GM12878 (cell line): Measurements from ENCODE around the gene IGLON5. TPM values are rescaled to one million over a fixed set of nuclear protein-coding genes. Genes with fewer than 3 reads are reported as not detected.

Experiments
- ATAC-seq: fragments of 200-7000 bp; cut with Tn5 transposase; 3 replicates; pipeline ENCODE4 v1.9.1; 2020; ENCODE audit warnings: mild to moderate bottlenecking, moderate library complexity
- BruUV-seq: library from RNA; stranded (reverse); fragments of 400-500 nt; replicated peaks from 2 replicates; lab custom pipeline; 2021; lab: Mats Ljungman, UMichigan
- CTCF ChIA-PET: fragments of 300-600 bp; sonication (Branson Sonifier 250); formaldehyde crosslinking; extraction: SDS; loops from one replicate; lab custom pipeline; 2021; ENCODE audit warnings: inconsistent platforms; lab: Yijun Ruan, JAX
- POLR2A ChIA-PET: fragments of 350-600 bp; formaldehyde crosslinking; extraction: SDS; loops from one replicate; lab custom pipeline; 2021; ENCODE audit warnings: inconsistent platforms; lab: Charles Lee
- RAD21 ChIA-PET: fragments of 300-600 bp; sonication (Branson Sonifier 250); formaldehyde crosslinking; loops from one replicate; lab custom pipeline; 2023; ENCODE audit warnings: antibody characterized with exemption; ENCODE audit not compliant: unreplicated experiment; lab: Charles Lee
- SMC1A ChIA-PET: fragments of 300-600 bp; sonication (Branson Sonifier 250); formaldehyde crosslinking; loops from one replicate; lab custom pipeline; 2023; ENCODE audit not compliant: unreplicated experiment, uncharacterized antibody; lab: Charles Lee
- DNase-seq: peaks from one replicate; pipeline ENCODE4 v3.0.0-alpha.2; 2011; ENCODE audit warnings: low read depth, low spot score
- FAIRE-seq: peaks from 3 replicates; lab custom pipeline; 2011; peaks lifted over from hg19 to GRCh38; lab: Jason Lieb, UNC
- H2AFZ ChIP-seq: 2 replicates; pipeline ENCODE4 v1.6.0; 2011; ENCODE audit warnings: low read depth, low read length, control low read depth; ENCODE audit not compliant: control insufficient read depth
- H3K27ac ChIP-seq: 2 replicates; pipeline ENCODE4 v1.5.1; 2011; ENCODE audit warnings: control low read depth; ENCODE audit not compliant: control insufficient read depth, insufficient read depth
- H3K27me3 ChIP-seq, 2 experiments: replicated peaks in 1 of 2; 2 replicates each; pipeline versions ENCODE4 v1.6.0 to v1.6.1; 2011; ENCODE audit warnings: low read length in 1 of 2; ENCODE audit not compliant: control insufficient read depth in 2 of 2, insufficient read depth in 2 of 2
- H3K36me3 ChIP-seq, 2 experiments: 2 replicates each; pipeline ENCODE4 v1.5.1; 2011; ENCODE audit warnings: low read length in 1 of 2; ENCODE audit not compliant: control insufficient read depth in 2 of 2, insufficient read depth in 2 of 2
- H3K4me1 ChIP-seq: 2 replicates; pipeline ENCODE4 v1.6.1; 2011; ENCODE audit warnings: mild to moderate bottlenecking, low read length, moderate library complexity, mixed read lengths; ENCODE audit not compliant: control insufficient read depth, insufficient read depth
- H3K4me2 ChIP-seq: 2 replicates; pipeline ENCODE4 v1.6.0; 2011; ENCODE audit warnings: control low read depth; ENCODE audit not compliant: control insufficient read depth, insufficient read depth
- H3K4me3 ChIP-seq: fragments of 200-600 bp; sonication (generic); 2 replicates; pipeline ENCODE4 v1.5.1; 2016
- H3K79me2 ChIP-seq: 2 replicates; pipeline ENCODE4 v1.6.0; 2011; ENCODE audit warnings: low read length; ENCODE audit not compliant: control insufficient read depth, insufficient read depth
- H3K9ac ChIP-seq: 2 replicates; pipeline ENCODE4 v1.8.0; 2011; ENCODE audit warnings: low read length, control low read depth, mixed read lengths; ENCODE audit not compliant: control insufficient read depth, insufficient read depth
- H3K9me3 ChIP-seq: replicated peaks from 3 replicates; pipeline ENCODE4 v1.5.1; 2011; ENCODE audit warnings: mild to moderate bottlenecking, low read length; ENCODE audit not compliant: control insufficient read depth, insufficient read depth
- H4K20me1 ChIP-seq: 2 replicates; pipeline ENCODE4 v1.6.0; 2011; ENCODE audit not compliant: control insufficient read depth, insufficient read depth
- CHD2 ChIP-seq: IDR thresholded peaks from 2 replicates; pipeline ENCODE4 v1.6.1; 2011; ENCODE audit warnings: low read depth, low read length, improper control_type of control experiment, borderline replicate concordance
- HSF1 ChIP-seq: fragments of 150-350 bp; IDR thresholded peaks from 2 replicates; pipeline ENCODE4 v1.6.1; 2014; ENCODE audit warnings: mild to moderate bottlenecking, low read depth, low read length
- IRF3 ChIP-seq: fragments of 450-650 bp; IDR thresholded peaks from 2 replicates; pipeline ENCODE4 v1.6.1; 2014; ENCODE audit warnings: mild to moderate bottlenecking
- IRF5 ChIP-seq: fragments of 450-650 bp; IDR thresholded peaks from 2 replicates; pipeline ENCODE4 v1.6.1; 2017; ENCODE audit warnings: borderline replicate concordance
- MEF2B ChIP-seq: fragments of 450-650 bp; IDR thresholded peaks from 2 replicates; pipeline ENCODE4 v1.6.1; 2018; ENCODE audit warnings: mild to moderate bottlenecking, moderate library complexity; ENCODE audit not compliant: partially characterized antibody, poor library complexity, severe bottlenecking
- POU2F2 ChIP-seq: IDR thresholded peaks from 3 replicates; pipeline ENCODE4 v1.6.1; 2011; ENCODE audit warnings: low read depth, mild to moderate bottlenecking, low read length, borderline replicate concordance
- SRF ChIP-seq, 2 experiments: IDR thresholded peaks; 2 replicates each; pipeline ENCODE4 v1.6.1; 2011; ENCODE audit warnings: low read depth in 2 of 2, low read length in 2 of 2, mild to moderate bottlenecking in 1 of 2, moderate library complexity in 1 of 2
- TAF1 ChIP-seq: IDR thresholded peaks from 2 replicates; pipeline ENCODE4 v1.6.1; 2011; ENCODE audit warnings: mild to moderate bottlenecking, low read depth, low read length, borderline replicate concordance
- ZBTB4 ChIP-seq: fragments of 450-650 bp; formaldehyde crosslinking; IDR thresholded peaks from 2 replicates; pipeline ENCODE4 v1.4.0; 2022; ENCODE audit warnings: mild to moderate bottlenecking, moderate library complexity
- ZZZ3 ChIP-seq: IDR thresholded peaks from 2 replicates; pipeline ENCODE4 v1.6.1; 2011; ENCODE audit warnings: low read depth; ENCODE audit not compliant: control insufficient read depth, insufficient read length
- WGBS: methylation state at CpG from one replicate; pipeline ENCODE4 v1.1.6; 2016; ENCODE audit warnings: low lambda C conversion rate; ENCODE audit not compliant: insufficient replicate concordance, insufficient coverage; ENCODE audit errors: missing lambda C conversion rate; 5-methylcytosine and 5-hydroxymethylcytosine counted together
- in situ Hi-C: fragments of 300-500 bp; cut with MboI; formaldehyde crosslinking; loops from 9 replicates; pipeline ENCODE4 v1.14.3; 2018; ENCODE audit warnings: mixed read lengths
- intact Hi-C: fragments of 100-400 bp; cut with micrococcal nuclease; formaldehyde crosslinking; loops from one replicate; pipeline ENCODE4 v1.14.2; 2022; ENCODE audit not compliant: unreplicated experiment
- polyA plus RNA-seq, 11 experiments: library from polyadenylated mRNA; depleted of rRNA in 4 of 11; unstranded in 6 of 11; stranded (reverse) in 5 of 11; fragments of >200 nt; fragmentation: Nextera tagmentation in 4 of 11; fragmentation: Illumina TruSeq in 1 of 11; extraction: Ambion mirVana in 4 of 11; extraction: Trizol in 1 of 11; gene quantifications; 1 replicate in 1 of 11; 2 replicates in 10 of 11; pipeline versions ENCODE4 v1.2.1 to v1.2.3, GENCODE V29; 2011 to 2016; ENCODE audit warnings: inconsistent platforms in 2 of 11, missing spikeins in 2 of 11, low read depth in 1 of 11
- total RNA-seq, 4 experiments: library from RNA; depleted of rRNA in 3 of 4; stranded (reverse); fragments of >200 nt in 3 of 4; fragmentation: Illumina TruSeq in 1 of 4; extraction: Trizol in 1 of 4; gene quantifications; 2 replicates each; pipeline versions ENCODE4 v1.2.1 to v1.2.3, GENCODE V29; 2013 to 2021
- TF ChIP-seq, protein P1 (sequence below): IDR thresholded peaks from 2 replicates; pipeline ENCODE4 v1.6.1; 2011; ENCODE audit warnings: borderline replicate concordance, low read depth, mild to moderate bottlenecking, moderate library complexity, mixed read lengths, low read length; ENCODE audit not compliant: insufficient read depth; ENCODE audit errors: extremely low read length
- TF ChIP-seq, protein P2 (sequence below): fragments of 450-650 bp; IDR thresholded peaks from 2 replicates; pipeline ENCODE4 v1.6.1; 2016; ENCODE audit warnings: mild to moderate bottlenecking

IGLON5 gene
- total and polyA plus RNA-seq, 10 of the 15 experiments (the other 5 are each of a cell fraction or from before 2014, with no cell fraction given), result not detected

DNA sequence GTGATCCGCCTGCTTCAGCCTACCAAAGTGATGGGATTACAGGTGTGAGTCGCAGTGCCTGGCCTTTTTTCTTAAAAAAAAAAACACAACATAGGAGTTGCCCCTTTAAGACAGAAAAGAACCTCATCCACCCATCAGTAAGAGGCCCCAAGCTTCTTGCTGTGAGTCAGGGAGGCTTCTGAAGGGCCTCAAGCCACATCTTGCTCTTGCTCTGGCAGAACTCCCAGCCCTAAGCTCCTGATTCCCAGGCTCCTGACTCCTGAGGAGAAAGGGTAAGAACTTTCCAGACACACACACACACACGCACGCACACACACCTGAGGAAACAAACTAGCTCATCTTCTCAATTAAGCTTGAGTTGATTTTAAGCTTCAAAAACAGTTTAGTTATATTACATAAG lies 47.9 kb downstream of the IGLON5 start (continued):
- no peak for TF ChIP-seq ZBTB4
- TF ChIP-seq, all 136 proteins: peak for 0

DNA sequence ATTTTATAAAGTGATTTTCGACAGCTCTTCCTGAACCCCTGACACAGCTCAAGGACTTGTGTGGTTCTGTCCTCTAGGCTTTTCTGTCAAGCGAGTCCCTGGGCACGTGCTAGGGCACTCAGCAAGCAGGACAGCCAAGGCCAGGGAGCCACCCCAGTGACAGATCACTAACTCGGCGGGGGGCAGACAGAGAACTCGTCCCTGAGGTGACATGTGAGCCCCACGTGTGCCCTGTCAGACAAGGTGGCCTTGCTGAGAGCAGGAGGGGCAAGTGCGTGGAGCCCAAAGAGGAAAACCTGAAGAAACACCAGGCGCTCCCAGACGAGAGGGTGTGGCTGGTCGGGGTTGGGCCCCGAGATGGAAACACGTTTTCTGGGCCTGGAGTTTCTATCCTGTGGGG lies 49.8 kb downstream of the IGLON5 start:
- Histone ChIP-seq H3K4me2 (no peak overlapping the region), H3K4me1 (peaks cover 3% of the 10 kb centered on the region), H3K27ac (no peak overlapping the region), H3K27me3 (no peaks in the 10 kb centered on the region), H3K9ac (no peak overlapping the region), H3K9me3 (no peaks in the 10 kb centered on the region), H3K36me3 (no peaks in the 10 kb centered on the region), H2AFZ (no peak overlapping the region), H3K79me2 (peaks cover 10% of the 10 kb centered on the region), H4K20me1 (no peaks in the 10 kb centered on the region), H3K4me3 (no peak overlapping the region)
- ChIA-PET POLR2A (no interaction called here), CTCF (interaction anchor here (1.2 kb wide), 1 partner anchor 23 kb away, joined by 3 read pairs; no protein-coding TSS in a partner anchor), RAD21 (interaction anchor here (1.1 kb wide), 1 partner anchor 22 kb away, joined by 4 read pairs; no protein-coding TSS in a partner anchor), SMC1A (no interaction called here)
- in situ Hi-C loops (loop anchor here (10.0 to 25.0 kb wide), 2 partner anchors 546 to 1024 kb away; partner anchors contain the start of gene KCNC3), intact Hi-C loops (no loop called here)
- FAIRE-seq, result no peak
- ATAC-seq, result no peak
- DNase-seq, result no peak
- WGBS, result 84% methylated on average over 12 of the region's 13 CpGs
- no TSS peak for BruUV-seq
- no peak for TF ChIP-seq IRF3
- no peak for TF ChIP-seq HSF1
- TF ChIP-seq TAF1, result no peak
- TF ChIP-seq POU2F2, result no peak
- TF ChIP-seq, protein P1, sequence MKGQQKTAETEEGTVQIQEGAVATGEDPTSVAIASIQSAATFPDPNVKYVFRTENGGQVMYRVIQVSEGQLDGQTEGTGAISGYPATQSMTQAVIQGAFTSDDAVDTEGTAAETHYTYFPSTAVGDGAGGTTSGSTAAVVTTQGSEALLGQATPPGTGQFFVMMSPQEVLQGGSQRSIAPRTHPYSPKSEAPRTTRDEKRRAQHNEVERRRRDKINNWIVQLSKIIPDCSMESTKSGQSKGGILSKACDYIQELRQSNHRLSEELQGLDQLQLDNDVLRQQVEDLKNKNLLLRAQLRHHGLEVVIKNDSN, result no peak
- no peak for TF ChIP-seq ZZZ3
- no peak for TF ChIP-seq SRF (IDR thresholded peaks at IDR 0.05; ENCODE audit: low read depth in 2 of 2, low read length in 2 of 2)
- TF ChIP-seq IRF5, result no peak
- TF ChIP-seq, protein P2, sequence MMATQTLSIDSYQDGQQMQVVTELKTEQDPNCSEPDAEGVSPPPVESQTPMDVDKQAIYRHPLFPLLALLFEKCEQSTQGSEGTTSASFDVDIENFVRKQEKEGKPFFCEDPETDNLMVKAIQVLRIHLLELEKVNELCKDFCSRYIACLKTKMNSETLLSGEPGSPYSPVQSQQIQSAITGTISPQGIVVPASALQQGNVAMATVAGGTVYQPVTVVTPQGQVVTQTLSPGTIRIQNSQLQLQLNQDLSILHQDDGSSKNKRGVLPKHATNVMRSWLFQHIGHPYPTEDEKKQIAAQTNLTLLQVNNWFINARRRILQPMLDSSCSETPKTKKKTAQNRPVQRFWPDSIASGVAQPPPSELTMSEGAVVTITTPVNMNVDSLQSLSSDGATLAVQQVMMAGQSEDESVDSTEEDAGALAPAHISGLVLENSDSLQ, result no peak
- TF ChIP-seq CHD2, result no peak
- TF ChIP-seq MEF2B, result no peak
